Measurements from ENCODE around the gene LRRC10B. TPM values are rescaled to one million over a fixed set of nuclear protein-coding genes. Genes with fewer than 3 reads are reported as not detected.

LRRC10B gene
- total RNA-seq, 4 donors from 2014 or later = 0.76 to 2.6 (median 1.9) TPM

DNA sequence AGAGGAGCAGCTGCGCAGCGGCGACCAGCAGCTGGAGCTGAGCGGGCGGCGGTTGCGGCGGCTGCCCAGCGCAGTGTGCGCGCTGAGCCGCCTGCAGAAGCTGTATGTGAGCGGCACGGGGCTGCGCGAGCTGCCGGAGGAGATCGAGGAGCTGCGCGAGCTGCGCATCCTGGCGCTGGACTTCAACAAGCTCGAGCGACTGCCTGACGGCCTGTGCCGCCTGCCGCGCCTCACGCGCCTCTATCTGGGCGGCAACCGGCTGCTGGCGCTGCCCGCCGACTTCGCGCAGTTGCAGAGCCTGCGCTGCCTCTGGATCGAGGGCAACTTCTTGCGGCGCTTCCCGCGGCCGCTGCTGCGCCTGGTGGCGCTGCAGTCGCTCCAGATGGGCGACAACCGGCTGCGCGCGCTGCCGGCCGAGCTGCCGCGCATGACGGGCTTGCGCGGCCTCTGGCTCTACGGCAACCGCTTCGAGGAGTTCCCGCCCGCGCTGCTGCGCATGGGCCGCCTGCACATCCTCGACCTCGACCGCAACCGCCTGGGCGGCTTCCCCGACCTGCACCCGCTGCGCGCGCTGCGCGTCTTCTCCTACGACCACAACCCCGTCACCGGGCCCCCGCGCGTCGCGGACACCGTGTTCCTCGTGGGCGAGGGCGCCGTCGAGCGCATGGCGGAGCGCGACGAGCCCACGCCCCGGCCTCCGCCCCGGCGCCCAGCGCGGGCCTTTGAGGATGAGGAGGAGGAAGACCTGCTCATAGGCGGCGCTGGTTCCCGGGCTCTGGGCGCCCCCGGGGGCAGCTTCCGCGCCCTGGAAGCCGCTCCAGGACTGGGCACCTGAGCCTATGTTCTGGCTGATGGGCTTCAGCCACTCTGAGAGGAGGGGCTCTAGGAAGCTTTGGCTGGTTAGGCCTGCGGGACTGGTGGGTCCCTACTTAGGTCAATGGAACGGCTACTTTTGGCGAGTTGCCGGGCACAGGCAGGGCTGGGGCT lies 787 bp downstream of the LRRC10B start:
- intact Hi-C loops (cut with DNase I; ENCODE audit: low total_unique reads) = loop anchor here (10.0 kb wide), 1 partner anchor 65 kb away; no protein-coding TSS in a partner anchor
- no peak overlapping the region for H3K4me3 ChIP-seq (ENCODE audit: low read depth, poor library complexity, severe bottlenecking)
- TF ChIP-seq POLR2A (IDR thresholded peaks at IDR 0.05) = no peak
- TF ChIP-seq, protein P1, sequence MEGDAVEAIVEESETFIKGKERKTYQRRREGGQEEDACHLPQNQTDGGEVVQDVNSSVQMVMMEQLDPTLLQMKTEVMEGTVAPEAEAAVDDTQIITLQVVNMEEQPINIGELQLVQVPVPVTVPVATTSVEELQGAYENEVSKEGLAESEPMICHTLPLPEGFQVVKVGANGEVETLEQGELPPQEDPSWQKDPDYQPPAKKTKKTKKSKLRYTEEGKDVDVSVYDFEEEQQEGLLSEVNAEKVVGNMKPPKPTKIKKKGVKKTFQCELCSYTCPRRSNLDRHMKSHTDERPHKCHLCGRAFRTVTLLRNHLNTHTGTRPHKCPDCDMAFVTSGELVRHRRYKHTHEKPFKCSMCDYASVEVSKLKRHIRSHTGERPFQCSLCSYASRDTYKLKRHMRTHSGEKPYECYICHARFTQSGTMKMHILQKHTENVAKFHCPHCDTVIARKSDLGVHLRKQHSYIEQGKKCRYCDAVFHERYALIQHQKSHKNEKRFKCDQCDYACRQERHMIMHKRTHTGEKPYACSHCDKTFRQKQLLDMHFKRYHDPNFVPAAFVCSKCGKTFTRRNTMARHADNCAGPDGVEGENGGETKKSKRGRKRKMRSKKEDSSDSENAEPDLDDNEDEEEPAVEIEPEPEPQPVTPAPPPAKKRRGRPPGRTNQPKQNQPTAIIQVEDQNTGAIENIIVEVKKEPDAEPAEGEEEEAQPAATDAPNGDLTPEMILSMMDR (IDR thresholded peaks at IDR 0.05) = no peak
- 11 to 15% methylated on average over 52 to 65 of the region's 117 CpGs for WGBS, 2 donors
- no peak for DNase-seq (ENCODE audit: low spot score in 2 of 2)

DNA sequence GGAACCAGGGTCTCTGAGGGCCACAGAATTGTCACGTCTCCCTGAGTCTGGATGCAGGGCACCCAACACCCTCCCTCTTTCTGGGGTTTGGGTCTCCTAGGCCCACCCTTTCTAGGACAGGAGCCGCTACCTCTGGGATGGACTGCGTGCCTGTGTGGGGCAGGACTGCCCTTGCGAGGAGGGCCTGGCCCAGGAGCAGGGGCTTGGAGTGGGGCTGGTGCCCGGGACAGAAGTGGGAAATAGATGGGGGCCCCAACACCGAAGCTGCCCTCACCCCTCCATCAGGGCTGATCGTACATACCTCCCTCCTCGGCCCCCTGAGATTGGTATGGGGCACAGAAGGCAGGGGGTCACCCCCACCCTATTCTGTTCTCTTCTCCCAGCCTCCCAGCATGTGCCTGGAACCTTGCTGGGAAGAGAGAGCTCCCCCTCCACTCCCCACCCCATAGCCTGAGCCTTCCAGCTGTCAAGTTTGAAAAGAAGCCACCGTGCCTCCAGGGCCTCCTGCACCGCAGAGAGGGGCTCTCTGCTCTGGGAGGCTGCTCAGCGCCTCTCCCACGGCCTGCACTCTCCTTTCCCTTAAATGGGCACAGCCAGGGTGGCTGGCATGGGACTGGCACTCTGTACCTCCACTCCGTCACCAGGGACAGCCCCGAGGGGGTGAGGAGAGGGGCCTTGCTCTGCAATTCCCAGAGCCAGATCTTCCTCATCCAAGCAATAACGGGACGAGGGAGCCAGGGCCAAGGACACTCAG lies 1.8 kb downstream of the LRRC10B start:
- no peak overlapping the region for H3K4me3 ChIP-seq (ENCODE audit: low read depth, poor library complexity, severe bottlenecking)
- DNase-seq (ENCODE audit: low spot score in 2 of 2) = no peak
- TF ChIP-seq, protein P1 (IDR thresholded peaks at IDR 0.05) = no peak
- TF ChIP-seq POLR2A (IDR thresholded peaks at IDR 0.05) = no peak
- WGBS, 2 donors = 73 to 77% methylated on average over 14 to 16 of the region's 16 CpGs
- intact Hi-C loops (cut with DNase I; ENCODE audit: low total_unique reads) = loop anchor here (10.0 kb wide), 1 partner anchor 66 kb away; no protein-coding TSS in a partner anchor

DNA sequence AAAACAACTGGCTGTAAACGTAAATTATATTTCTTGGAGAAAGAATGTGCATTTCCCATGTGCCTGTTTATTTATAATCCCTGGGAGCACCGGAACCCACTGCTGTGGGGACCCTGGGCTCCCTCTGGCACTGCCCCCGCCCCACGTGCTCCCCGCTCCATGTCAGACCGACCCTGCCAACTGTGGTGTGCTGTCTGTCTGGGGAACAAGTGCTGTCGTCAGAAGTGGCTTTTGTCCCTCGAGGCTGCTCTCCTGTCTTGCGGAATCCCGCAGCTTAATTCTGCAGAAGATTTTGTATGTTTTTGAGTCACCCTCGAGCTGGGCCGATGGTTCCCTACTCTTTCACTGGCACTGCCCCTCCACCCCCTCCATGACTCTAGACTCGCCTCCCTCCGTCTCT lies 2.4 kb downstream of the LRRC10B start:
- DNase-seq (ENCODE audit: low spot score in 2 of 2) = no peak
- WGBS, 2 donors = 76 to 78% methylated on average over 14 of the region's 14 CpGs
- intact Hi-C loops (cut with DNase I; ENCODE audit: low total_unique reads) = loop anchor here (10.0 kb wide), 1 partner anchor 66 kb away; no protein-coding TSS in a partner anchor
- no peak for TF ChIP-seq POLR2A (IDR thresholded peaks at IDR 0.05)
- TF ChIP-seq, protein P1 (IDR thresholded peaks at IDR 0.05) = no peak
- no peak overlapping the region for H3K4me3 ChIP-seq (ENCODE audit: low read depth, poor library complexity, severe bottlenecking)

DNA sequence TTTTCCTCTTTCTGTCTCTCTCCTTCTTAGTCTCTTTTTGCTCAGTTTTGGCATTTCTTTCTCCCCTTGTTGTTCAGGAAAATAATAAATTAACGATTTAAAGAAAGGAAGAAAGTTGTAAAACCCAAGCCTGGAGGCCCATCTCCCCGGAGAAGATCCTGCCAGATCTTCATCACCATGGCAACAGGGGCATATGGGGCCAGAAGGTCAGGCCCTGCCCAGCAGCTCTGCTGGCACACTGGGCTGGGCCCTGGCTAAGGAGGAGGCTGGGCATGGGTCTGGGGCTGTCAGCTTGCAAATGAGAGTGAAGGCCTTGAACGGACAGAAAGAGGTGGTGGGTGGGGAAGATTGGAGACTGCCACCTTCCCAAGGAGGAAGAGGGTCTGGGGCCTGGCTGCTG lies 2.8 kb downstream of the LRRC10B start:
- WGBS, 2 donors = 52 to 55% methylated on average over 3 of the region's 3 CpGs
- intact Hi-C loops (cut with DNase I; ENCODE audit: low total_unique reads) = loop anchor here (10.0 kb wide), 1 partner anchor 67 kb away; no protein-coding TSS in a partner anchor
- no peak for DNase-seq (ENCODE audit: low spot score in 2 of 2)
- no peak overlapping the region for H3K4me3 ChIP-seq (ENCODE audit: low read depth, poor library complexity, severe bottlenecking)
- TF ChIP-seq, protein P1 (IDR thresholded peaks at IDR 0.05) = no peak
- TF ChIP-seq POLR2A (IDR thresholded peaks at IDR 0.05) = no peak

DNA sequence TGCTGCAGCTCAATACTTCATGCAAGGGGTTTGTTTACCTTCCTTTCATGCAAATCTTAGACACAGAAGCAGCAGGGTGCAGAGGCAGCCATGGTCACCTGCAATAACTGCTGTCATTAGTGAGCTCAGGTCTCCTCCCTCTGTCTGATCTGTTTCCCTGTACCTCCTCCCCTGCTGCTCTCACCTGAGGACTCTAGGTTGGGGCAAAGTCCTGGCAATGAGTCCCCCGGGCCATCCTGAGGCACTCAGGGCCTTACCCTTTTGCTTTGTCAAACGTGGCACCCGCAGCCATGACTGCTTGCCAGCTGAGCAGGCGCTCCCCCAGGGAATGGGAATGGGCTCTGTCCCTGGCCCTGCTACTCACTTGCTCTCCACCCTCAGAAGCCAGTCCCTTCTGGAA lies 3.9 kb downstream of the LRRC10B start:
- no peak overlapping the region for H3K4me3 ChIP-seq (ENCODE audit: low read depth, poor library complexity, severe bottlenecking)
- 78 to 83% methylated on average over 4 of the region's 4 CpGs for WGBS, 2 donors
- no peak for DNase-seq (ENCODE audit: low spot score in 2 of 2)
- TF ChIP-seq, protein P1 (IDR thresholded peaks at IDR 0.05) = no peak
- no peak for TF ChIP-seq POLR2A (IDR thresholded peaks at IDR 0.05)
- intact Hi-C loops (cut with DNase I; ENCODE audit: low total_unique reads) = loop anchor here (10.0 kb wide), 1 partner anchor 68 kb away; no protein-coding TSS in a partner anchor

Measured in lower leg skin (tissue), 4 donors.